ENCODE results near the gene CYB5RL.

The CYB5RL gene

GRCh38 chr1:54159733-54160316, 40.0 kb downstream of the CYB5RL start:
- POLR2A ChIA-PET (ENCODE audit: low non-redundant PET), result no interaction called here
- TF ChIP-seq CTCF (conservative IDR thresholded peaks at IDR 0.05; ENCODE audit: low read depth), result no peak
- DNase-seq (ENCODE audit: low spot score), result no peak
- H3K27ac ChIP-seq, result no peak overlapping the region
- CTCF ChIA-PET, result no interaction called here

DNA sequence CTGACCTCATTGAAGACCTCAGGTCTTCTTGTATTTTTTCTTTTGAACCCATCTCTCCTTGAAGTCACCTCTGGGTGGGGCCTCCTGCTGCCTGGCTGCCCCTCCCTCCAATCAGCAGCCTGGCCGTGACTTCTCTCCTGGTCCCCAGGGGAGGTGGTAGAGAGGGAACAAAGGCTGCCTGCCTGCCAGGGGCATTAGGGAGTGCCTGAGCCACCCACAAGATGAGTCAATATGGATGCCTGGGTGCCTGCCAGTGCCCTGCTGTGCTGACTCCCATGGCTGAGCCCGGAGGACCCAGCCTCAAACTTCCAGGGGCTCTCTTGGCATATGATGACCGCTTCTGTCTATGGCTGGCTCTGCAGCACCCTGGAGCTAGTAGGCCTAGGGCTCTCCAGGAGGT, 41.8 kb downstream of the CYB5RL start:
- CTCF ChIA-PET, result no interaction called here
- POLR2A ChIA-PET (ENCODE audit: low non-redundant PET), result no interaction called here
- H3K27ac ChIP-seq, result peak overlapping the region; percentile 49
- peak; percentile 59 for DNase-seq (ENCODE audit: low spot score)
- no peak for TF ChIP-seq CTCF (conservative IDR thresholded peaks at IDR 0.05; ENCODE audit: low read depth)

GRCh38 chr1:54157401-54157800, 42.4 kb downstream of the CYB5RL start:
- ChIA-PET POLR2A (ENCODE audit: low non-redundant PET) (no interaction called here), CTCF (no interaction called here)
- no peak for TF ChIP-seq CTCF (conservative IDR thresholded peaks at IDR 0.05; ENCODE audit: low read depth)
- no peak for DNase-seq (ENCODE audit: low spot score)
- H3K27ac ChIP-seq, result peak overlapping the region; percentile 49

GRCh38 chr1:54156986-54157385, 42.8 kb downstream of the CYB5RL start:
- TF ChIP-seq CTCF (conservative IDR thresholded peaks at IDR 0.05; ENCODE audit: low read depth), result no peak
- H3K27ac ChIP-seq, result no peak overlapping the region
- DNase-seq (ENCODE audit: low spot score), result no peak
- ChIA-PET POLR2A (ENCODE audit: low non-redundant PET) (no interaction called here), CTCF (no interaction called here)

GRCh38 chr1:54156201-54156600, 43.6 kb downstream of the CYB5RL start:
- ChIA-PET CTCF (no interaction called here), POLR2A (ENCODE audit: low non-redundant PET) (no interaction called here)
- no peak for DNase-seq (ENCODE audit: low spot score)
- no peak overlapping the region for H3K27ac ChIP-seq
- no peak for TF ChIP-seq CTCF (conservative IDR thresholded peaks at IDR 0.05; ENCODE audit: low read depth)

DNA sequence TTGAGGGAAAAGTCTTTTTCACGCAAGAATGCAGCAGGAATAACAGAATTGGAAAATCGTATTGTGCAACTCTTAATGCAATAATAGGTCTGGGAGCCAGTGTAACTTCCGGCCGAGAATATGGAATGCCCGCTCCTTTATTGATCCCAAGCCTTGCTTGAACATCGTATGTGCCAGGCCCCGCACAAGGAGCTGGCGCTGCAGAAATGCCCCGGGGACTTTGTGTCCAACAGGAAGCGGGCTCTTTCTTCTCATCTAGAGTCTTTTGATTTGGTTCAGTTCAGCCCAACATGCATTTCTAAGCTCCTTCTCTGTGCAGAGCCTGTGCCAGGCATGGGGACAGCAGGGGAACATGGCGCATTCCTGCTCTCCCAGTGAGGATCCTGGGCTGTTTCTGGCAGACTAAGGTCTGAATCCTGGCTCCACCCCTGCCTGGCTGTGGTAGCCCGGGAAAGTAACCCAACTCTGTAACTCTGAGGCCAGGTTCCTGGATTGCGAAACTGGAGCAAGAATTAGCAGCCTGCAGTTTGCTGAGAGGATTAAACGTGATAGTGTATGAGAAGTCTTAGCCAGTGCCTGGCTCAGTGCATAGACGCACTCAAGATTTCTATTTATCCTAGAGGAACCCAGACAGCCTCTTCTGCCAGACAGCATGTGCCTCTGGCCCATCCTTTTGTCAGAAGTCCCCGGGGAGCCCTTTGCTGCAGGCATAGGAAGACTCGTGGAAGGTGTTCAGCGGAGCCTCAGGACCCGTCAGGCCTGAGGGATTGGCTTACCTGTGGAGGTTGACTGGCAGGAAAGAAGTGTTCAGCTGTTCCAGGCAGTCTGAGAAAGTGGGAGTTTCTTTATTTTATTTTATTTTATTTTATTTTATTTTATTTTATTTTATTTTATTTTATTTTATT, 46.0 kb downstream of the CYB5RL start:
- ChIA-PET CTCF (interaction anchor here (0.5 kb wide), 1 partner anchor 32 kb away, joined by 4 read pairs; no protein-coding TSS in a partner anchor), POLR2A (ENCODE audit: low non-redundant PET) (no interaction called here)
- peak; percentile 57 for DNase-seq (ENCODE audit: low spot score)
- no peak for TF ChIP-seq CTCF (conservative IDR thresholded peaks at IDR 0.05; ENCODE audit: low read depth)
- H3K27ac ChIP-seq, result peak overlapping the region; percentile 74
